ENCODE data around the gene MEF2C. TPM values are rescaled to one million over a fixed set of nuclear protein-coding genes. Genes with fewer than 3 reads are reported as not detected.
A peak's percentile ranks its signal among the peaks of the same experiment; 100 is the strongest.
"Not testable (repeated sequence)": the region's sequence is repeated elsewhere in the genome, so short reads cannot be mapped to it uniquely, and the experiment has no call there.

Gene MEF2C
- polyA plus RNA-seq, 3 donors, result 32.0 to 89.3 (median 88.3) TPM

GRCh38 chr5:88860501-88860900 is 22.5 kb downstream of the MEF2C start:
- peaks cover 62% of the 10 kb centered on the region for H4K20me1 ChIP-seq (ENCODE audit: insufficient read depth, low read length)
- peak overlapping the region in 1 of 7 donors; percentile 2 for H3K27ac Mint-ChIP-seq
- 100% methylated on average over 1 of the region's 1 CpG for WGBS (ENCODE audit: insufficient coverage)

GRCh38 chr5:88858392-88858791 is 24.6 kb downstream of the MEF2C start:
- no peak for DNase-seq
- WGBS (ENCODE audit: insufficient coverage), result no CpG with 5 or more reads among the region's 1 CpG
- intact Hi-C loops (cut with micrococcal nuclease), result no loop called here
- Histone ChIP-seq H2AFZ (ENCODE audit: insufficient read depth, low read depth, low read length, poor library complexity, severe bottlenecking) (no peak overlapping the region), H3K4me1 (ENCODE audit: control insufficient read depth in 1 of 2, insufficient read depth in 2 of 2, low read length in 2 of 2) (no peaks in the 10 kb centered on the region), H3K36me3 (replicated peaks in 1 of 2; ENCODE audit: control insufficient read depth in 1 of 2, insufficient read depth in 2 of 2, low read length in 2 of 2) (peaks cover 21 to 69% of the 10 kb centered on the region in 2 donors), H3K27me3 (ENCODE audit: control insufficient read depth in 2 of 2, insufficient read depth in 2 of 2, low read length in 2 of 2) (no peaks in the 10 kb centered on the region), H3K27ac (ENCODE audit: low read depth in 1 of 2, low read length in 2 of 2) (no peak overlapping the region), H3K9ac (ENCODE audit: insufficient read depth, low read length, poor library complexity, severe bottlenecking) (no peak overlapping the region), H3K9me3 (replicated peaks in 1 of 2; ENCODE audit: control insufficient read depth in 1 of 2, insufficient read depth in 1 of 2, low read length in 2 of 2) (peaks cover 0 to 9% of the 10 kb centered on the region in 2 donors), H3K79me2 (ENCODE audit: insufficient read depth, low read length) (peaks cover 18% of the 10 kb centered on the region), H4K20me1 (ENCODE audit: insufficient read depth, low read length) (peaks cover 46% of the 10 kb centered on the region), H3K4me2 (replicated peaks; ENCODE audit: extremely low read depth, low read length, poor library complexity, severe bottlenecking) (no peak overlapping the region), H3K4me3 (replicated peaks in 1 of 3; ENCODE audit: low read depth in 2 of 3, low read length in 3 of 3) (no peak overlapping the region)
- H3K9me3 Mint-ChIP-seq, result peaks cover 0 to 13% (median 12%) of the 10 kb centered on the region in 7 donors
- H3K27ac Mint-ChIP-seq, result no peak overlapping the region
- H3K27me3 Mint-ChIP-seq (ENCODE audit: low read depth in 3 of 3), result no peaks in the 10 kb centered on the region
- H3K4me3 Mint-ChIP-seq, result no peak overlapping the region
- H3K4me1 Mint-ChIP-seq, result no peaks in the 10 kb centered on the region
- H3K36me3 Mint-ChIP-seq, result peaks cover 58 to 67% of the 10 kb centered on the region in 2 donors
- TF ChIP-seq CTCF (IDR thresholded peaks at IDR 0.05), result no peak

More at GRCh38 chr5:88860501-88860900, 22.5 kb downstream of the MEF2C start:
- no peak overlapping the region for H3K27ac ChIP-seq (ENCODE audit: low read depth in 1 of 2, low read length in 2 of 2)
- Mint-ChIP-seq H3K36me3 (peaks cover 57 to 69% of the 10 kb centered on the region in 2 donors), H3K4me3 (no peak overlapping the region), H3K4me1 (peaks cover 5% of the 10 kb centered on the region), H3K9me3 (peaks cover 0 to 15% (median 12%) of the 10 kb centered on the region in 7 donors), H3K27me3 (ENCODE audit: low read depth in 3 of 3) (no peaks in the 10 kb centered on the region)
- H3K4me2 ChIP-seq (replicated peaks; ENCODE audit: extremely low read depth, low read length, poor library complexity, severe bottlenecking), result no peak overlapping the region
- intact Hi-C loops (cut with micrococcal nuclease), result no loop called here
- peaks cover 36% of the 10 kb centered on the region for H3K79me2 ChIP-seq (ENCODE audit: insufficient read depth, low read length)
- peaks cover 0 to 9% of the 10 kb centered on the region in 2 donors for H3K9me3 ChIP-seq (replicated peaks in 1 of 2; ENCODE audit: control insufficient read depth in 1 of 2, insufficient read depth in 1 of 2, low read length in 2 of 2)
- H2AFZ ChIP-seq (ENCODE audit: insufficient read depth, low read depth, low read length, poor library complexity, severe bottlenecking), result no peak overlapping the region
- peaks cover 1 to 7% of the 10 kb centered on the region in 2 donors for H3K4me1 ChIP-seq (ENCODE audit: control insufficient read depth in 1 of 2, insufficient read depth in 2 of 2, low read length in 2 of 2)
- no peak overlapping the region for H3K4me3 ChIP-seq (replicated peaks in 1 of 3; ENCODE audit: low read depth in 2 of 3, low read length in 3 of 3)
- peaks cover 21 to 71% of the 10 kb centered on the region in 2 donors for H3K36me3 ChIP-seq (replicated peaks in 1 of 2; ENCODE audit: control insufficient read depth in 1 of 2, insufficient read depth in 2 of 2, low read length in 2 of 2)
- DNase-seq, result no peak
- no peak overlapping the region for H3K9ac ChIP-seq (ENCODE audit: insufficient read depth, low read length, poor library complexity, severe bottlenecking)
- H3K27me3 ChIP-seq (ENCODE audit: control insufficient read depth in 2 of 2, insufficient read depth in 2 of 2, low read length in 2 of 2), result no peaks in the 10 kb centered on the region
- no peak for TF ChIP-seq CTCF (IDR thresholded peaks at IDR 0.05)

GRCh38 chr5:88856381-88856780 is 26.6 kb downstream of the MEF2C start:
- DNase-seq; H3K27me3 ChIP-seq (ENCODE audit: control insufficient read depth in 2 of 2, insufficient read depth in 2 of 2, low read length in 2 of 2); H3K4me2 ChIP-seq (replicated peaks; ENCODE audit: extremely low read depth, low read length, poor library complexity, severe bottlenecking); H3K4me1 Mint-ChIP-seq; H2AFZ ChIP-seq (ENCODE audit: insufficient read depth, low read depth, low read length, poor library complexity, severe bottlenecking); H3K27ac ChIP-seq (ENCODE audit: low read depth in 1 of 2, low read length in 2 of 2); H3K27me3 Mint-ChIP-seq (ENCODE audit: low read depth in 3 of 3); H3K4me3 Mint-ChIP-seq; H3K4me3 ChIP-seq (replicated peaks in 1 of 3; ENCODE audit: low read depth in 2 of 3, low read length in 3 of 3); H3K27ac Mint-ChIP-seq; H3K9ac ChIP-seq (ENCODE audit: insufficient read depth, low read length, poor library complexity, severe bottlenecking); H3K4me1 ChIP-seq (ENCODE audit: control insufficient read depth in 1 of 2, insufficient read depth in 2 of 2, low read length in 2 of 2); H3K9me3 ChIP-seq (replicated peaks in 1 of 2; ENCODE audit: control insufficient read depth in 1 of 2, insufficient read depth in 1 of 2, low read length in 2 of 2); intact Hi-C loops (cut with micrococcal nuclease): not testable (repeated sequence)
- peaks cover 16 to 54% of the 10 kb centered on the region in 2 donors for H3K36me3 ChIP-seq (replicated peaks in 1 of 2; ENCODE audit: control insufficient read depth in 1 of 2, insufficient read depth in 2 of 2, low read length in 2 of 2)
- WGBS (ENCODE audit: insufficient coverage), result 94% methylated on average over 2 of the region's 3 CpGs
- H3K79me2 ChIP-seq (ENCODE audit: insufficient read depth, low read length), result peaks cover 19% of the 10 kb centered on the region
- Mint-ChIP-seq H3K9me3 (peaks cover 0 to 13% (median 12%) of the 10 kb centered on the region in 7 donors), H3K36me3 (peaks cover 51 to 56% of the 10 kb centered on the region in 2 donors)
- H4K20me1 ChIP-seq (ENCODE audit: insufficient read depth, low read length), result peaks cover 33% of the 10 kb centered on the region

All from CD14-positive monocyte (primary cell).